Omental fat pad (tissue), 4 donors: ENCODE data around the gene PTPRD. TPM values are rescaled to one million over a fixed set of nuclear protein-coding genes. Genes with fewer than 3 reads are reported as not detected.

Source experiments
- ATAC-seq: fragments of 150-250 bp; one replicate; pipeline ENCODE4 v1.9.1; 2016; ENCODE audit warnings: mild to moderate bottlenecking, moderate library complexity; ENCODE audit not compliant: low FRiP score
- DNase-seq: peaks from one replicate; pipeline ENCODE4 v3.0.0-alpha.2; 2019; ENCODE audit warnings: low spot score
- total RNA-seq, 4 donors: library from RNA; depleted of rRNA; stranded (reverse); fragments of >200 nt; gene quantifications; one replicate each; pipeline ENCODE4 v1.1.0, GENCODE V29; 2016
- TF ChIP-seq, protein P1 (sequence below), 3 donors: fragments of 450-650 bp; IDR thresholded peaks; one replicate each; pipeline ENCODE4 v1.5.1; 2016 to 2017; ENCODE audit warnings: antibody characterized with exemption in 3 of 3, mild to moderate bottlenecking in 3 of 3, moderate library complexity in 2 of 3

The PTPRD gene
- total RNA-seq, 4 donors from 2014 or later, result 3.5 to 34.2 (median 11.2) TPM

DNA sequence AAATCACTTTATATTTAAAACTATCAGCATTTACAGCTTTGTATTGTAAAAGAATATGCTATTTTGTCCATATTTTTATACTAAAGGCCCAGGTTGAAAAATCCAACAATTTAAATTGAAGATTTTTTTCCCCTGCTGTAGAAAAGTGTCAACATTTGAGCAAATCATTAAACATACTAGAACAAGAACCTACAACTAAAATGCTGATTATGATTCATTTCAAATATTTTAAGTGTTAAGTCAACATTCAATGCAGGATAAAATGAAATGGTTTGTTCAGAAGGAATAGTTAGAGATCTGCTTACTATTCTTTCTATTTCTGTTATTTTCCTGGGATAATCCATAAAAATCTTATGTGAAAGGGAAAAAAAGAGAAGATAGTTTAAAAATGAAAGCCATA is 1946.7 kb downstream of the PTPRD start:
- DNase-seq (no peak), ATAC-seq (no peak)
- TF ChIP-seq, protein P1, sequence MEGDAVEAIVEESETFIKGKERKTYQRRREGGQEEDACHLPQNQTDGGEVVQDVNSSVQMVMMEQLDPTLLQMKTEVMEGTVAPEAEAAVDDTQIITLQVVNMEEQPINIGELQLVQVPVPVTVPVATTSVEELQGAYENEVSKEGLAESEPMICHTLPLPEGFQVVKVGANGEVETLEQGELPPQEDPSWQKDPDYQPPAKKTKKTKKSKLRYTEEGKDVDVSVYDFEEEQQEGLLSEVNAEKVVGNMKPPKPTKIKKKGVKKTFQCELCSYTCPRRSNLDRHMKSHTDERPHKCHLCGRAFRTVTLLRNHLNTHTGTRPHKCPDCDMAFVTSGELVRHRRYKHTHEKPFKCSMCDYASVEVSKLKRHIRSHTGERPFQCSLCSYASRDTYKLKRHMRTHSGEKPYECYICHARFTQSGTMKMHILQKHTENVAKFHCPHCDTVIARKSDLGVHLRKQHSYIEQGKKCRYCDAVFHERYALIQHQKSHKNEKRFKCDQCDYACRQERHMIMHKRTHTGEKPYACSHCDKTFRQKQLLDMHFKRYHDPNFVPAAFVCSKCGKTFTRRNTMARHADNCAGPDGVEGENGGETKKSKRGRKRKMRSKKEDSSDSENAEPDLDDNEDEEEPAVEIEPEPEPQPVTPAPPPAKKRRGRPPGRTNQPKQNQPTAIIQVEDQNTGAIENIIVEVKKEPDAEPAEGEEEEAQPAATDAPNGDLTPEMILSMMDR (IDR thresholded peaks at IDR 0.05), result no peak

DNA sequence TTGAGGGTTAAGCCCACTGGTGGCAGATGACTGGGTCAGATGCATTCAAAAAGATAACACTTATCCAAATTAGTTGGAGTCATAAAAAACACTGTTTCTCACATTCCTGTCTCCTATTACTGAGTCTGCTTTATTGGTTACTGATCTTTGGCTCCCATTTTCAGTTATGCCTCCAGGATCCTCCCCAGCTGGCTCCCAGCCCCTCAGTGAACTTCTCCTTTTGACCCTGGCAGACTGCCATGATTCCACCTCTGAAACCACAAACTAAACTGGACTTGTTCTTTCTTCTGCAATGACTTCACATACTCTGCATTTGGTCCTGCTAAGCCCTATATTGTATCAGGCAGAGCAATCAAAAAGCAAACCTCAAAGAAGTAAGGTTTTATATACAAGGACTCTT is 1952.4 kb downstream of the PTPRD start:
- DNase-seq (no peak), ATAC-seq (no peak)
- TF ChIP-seq, protein P1 (IDR thresholded peaks at IDR 0.05), result no peak

DNA sequence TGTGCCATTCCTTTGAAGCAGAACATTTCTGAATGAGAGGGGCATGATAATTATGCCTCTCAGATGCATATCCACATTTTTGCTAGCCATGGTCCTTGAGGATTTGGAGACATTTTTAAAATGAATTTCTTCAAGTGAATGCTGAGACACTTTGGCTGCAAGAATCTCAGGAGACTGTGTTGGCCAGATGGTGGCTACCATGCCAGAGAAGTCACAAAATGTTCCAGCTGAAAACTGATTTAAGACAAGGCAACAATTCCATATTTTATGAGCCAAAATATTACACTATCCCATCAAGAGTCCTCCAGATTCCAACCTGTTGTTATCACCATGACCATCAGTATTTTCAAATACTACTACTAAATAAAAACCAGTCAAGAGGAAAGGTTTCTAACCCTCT is 1953.7 kb downstream of the PTPRD start:
- TF ChIP-seq, protein P1 (IDR thresholded peaks at IDR 0.05), result no peak
- no peak for DNase-seq
- no peak for ATAC-seq

DNA sequence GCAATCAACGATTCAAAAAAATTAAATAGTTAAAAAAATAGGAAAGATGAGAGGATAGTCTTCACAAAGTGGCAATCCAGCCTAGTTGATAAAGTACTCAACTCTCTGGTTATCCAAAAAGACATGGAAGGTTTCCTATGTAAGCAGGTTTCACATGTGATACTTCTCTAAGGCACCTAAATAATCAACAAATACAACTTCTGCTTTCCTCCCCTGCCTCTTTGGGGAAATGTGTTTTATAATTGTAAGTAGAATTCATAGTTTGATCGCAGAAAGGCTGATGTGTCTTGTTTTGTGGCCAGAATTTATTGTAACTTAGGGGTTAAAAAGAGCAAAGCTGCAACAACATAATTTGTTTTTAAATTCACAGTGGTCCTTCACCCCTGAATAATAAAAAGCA is 1957.7 kb downstream of the PTPRD start:
- DNase-seq, result no peak
- ATAC-seq, result no peak
- TF ChIP-seq, protein P1 (IDR thresholded peaks at IDR 0.05), result no peak

DNA sequence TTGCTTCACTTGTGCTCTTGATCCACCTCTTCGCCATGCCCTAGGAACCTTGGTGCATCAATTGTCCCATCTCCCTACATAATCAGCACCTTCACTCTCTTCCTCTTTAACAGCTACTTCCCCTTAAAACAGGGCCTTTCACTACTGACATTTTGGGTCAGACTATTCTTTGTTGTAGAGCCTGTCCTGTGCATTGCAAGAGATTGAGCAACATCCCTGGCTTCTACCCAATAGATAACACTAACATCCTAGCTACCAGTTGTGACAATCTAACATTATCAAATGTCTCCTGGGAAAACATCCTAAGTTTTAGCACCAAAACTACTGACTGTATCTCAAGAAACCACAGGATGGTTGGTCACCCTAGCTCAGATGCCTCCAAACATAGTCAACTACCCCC is 1958.9 kb downstream of the PTPRD start:
- TF ChIP-seq, protein P1 (IDR thresholded peaks at IDR 0.05), result no peak
- DNase-seq (no peak), ATAC-seq (no peak)

DNA sequence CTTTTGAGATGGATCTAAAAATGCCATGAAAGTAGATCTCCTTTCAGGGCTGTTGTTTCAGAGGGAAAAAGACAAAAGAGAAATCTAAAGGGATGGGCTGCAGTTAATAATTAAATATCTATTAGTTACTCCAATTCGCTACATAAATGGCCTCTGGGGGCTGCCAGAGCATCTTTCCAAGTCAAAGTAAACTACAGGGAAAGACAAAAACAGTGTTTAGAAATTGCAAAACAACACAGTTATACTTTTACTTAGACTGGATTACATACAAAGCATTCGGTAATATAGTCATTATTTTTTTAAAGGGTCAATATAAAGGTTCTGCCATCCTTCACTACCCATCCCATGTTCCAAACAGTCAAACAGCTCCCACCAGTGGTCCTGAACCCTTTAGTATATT is 1959.7 kb downstream of the PTPRD start:
- TF ChIP-seq, protein P1 (IDR thresholded peaks at IDR 0.05), result no peak
- no peak for ATAC-seq
- no peak for DNase-seq

DNA sequence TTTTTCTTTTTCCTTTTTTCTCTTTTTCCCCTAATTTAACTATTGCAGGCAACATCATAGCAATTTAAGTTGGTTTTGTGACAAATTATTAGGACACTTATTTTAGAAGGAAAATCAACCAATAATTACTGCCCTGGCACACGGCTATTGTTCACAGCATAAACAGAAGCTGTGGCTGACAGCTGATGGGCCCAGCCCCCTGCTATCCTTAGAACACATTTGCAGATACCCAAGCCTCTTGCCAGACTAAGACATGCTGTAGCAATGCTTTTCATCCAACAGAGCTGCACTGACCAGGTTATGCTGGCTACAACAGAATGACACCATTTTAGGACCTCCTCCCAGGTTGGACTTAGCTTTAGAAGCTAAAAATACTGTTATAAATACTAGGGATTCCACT is 1960.5 kb downstream of the PTPRD start:
- no peak for DNase-seq

More for the DNA sequence above, 1960.5 kb downstream of the PTPRD start:
- no peak for ATAC-seq
- TF ChIP-seq, protein P1 (IDR thresholded peaks at IDR 0.05), result no peak
